Measurements from ENCODE around the gene MSI2.

MSI2 gene

DNA sequence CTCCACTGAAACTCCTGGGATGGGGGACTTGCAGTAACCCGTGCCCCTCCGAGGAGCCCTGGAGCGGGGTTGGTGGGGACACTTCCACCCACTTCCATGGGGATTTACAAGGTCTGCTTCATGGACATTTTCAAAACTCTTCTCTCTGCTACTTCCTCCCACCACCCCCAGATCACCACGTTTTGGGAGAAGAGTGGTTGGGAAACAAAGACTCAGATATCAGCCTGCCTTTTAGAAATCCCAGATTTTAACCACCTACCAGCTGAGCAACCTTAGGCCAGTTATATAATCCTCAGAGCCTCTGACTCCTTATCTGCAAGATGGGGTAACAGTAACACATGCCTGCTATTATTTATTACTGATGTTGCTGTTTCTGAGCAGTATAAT, 304.0 kb downstream of the MSI2 start (continued):
- TF ChIP-seq PATZ1 (CRISPR knock-in tag; IDR thresholded peaks at IDR 0.05; ENCODE audit: borderline replicate concordance): no peak

GRCh38 chr17:57561072-57561861, 304.9 kb downstream of the MSI2 start:
- TF ChIP-seq, protein P1, sequence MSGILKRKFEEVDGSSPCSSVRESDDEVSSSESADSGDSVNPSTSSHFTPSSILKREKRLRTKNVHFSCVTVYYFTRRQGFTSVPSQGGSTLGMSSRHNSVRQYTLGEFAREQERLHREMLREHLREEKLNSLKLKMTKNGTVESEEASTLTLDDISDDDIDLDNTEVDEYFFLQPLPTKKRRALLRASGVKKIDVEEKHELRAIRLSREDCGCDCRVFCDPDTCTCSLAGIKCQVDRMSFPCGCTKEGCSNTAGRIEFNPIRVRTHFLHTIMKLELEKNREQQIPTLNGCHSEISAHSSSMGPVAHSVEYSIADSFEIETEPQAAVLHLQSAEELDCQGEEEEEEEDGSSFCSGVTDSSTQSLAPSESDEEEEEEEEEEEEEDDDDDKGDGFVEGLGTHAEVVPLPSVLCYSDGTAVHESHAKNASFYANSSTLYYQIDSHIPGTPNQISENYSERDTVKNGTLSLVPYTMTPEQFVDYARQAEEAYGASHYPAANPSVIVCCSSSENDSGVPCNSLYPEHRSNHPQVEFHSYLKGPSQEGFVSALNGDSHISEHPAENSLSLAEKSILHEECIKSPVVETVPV (CRISPR knock-in tag; IDR thresholded peaks at IDR 0.05): no peak
- TF ChIP-seq TOX (CRISPR knock-in tag; IDR thresholded peaks at IDR 0.05; ENCODE audit: borderline replicate concordance) (no peak), TCF4 (CRISPR knock-in tag; IDR thresholded peaks at IDR 0.05; ENCODE audit: borderline replicate concordance) (no peak), ESRRG (CRISPR knock-in tag; IDR thresholded peaks at IDR 0.05) (no peak), CSDC2 (CRISPR knock-in tag; IDR thresholded peaks at IDR 0.05) (no peak), POU6F1 (CRISPR knock-in tag; IDR thresholded peaks at IDR 0.05; ENCODE audit: borderline replicate concordance, low read depth) (no peak), OSR1 (CRISPR knock-in tag; IDR thresholded peaks at IDR 0.05) (no peak), ISL1 (CRISPR knock-in tag; IDR thresholded peaks at IDR 0.05) (no peak), GLIS3 (CRISPR knock-in tag; IDR thresholded peaks at IDR 0.05) (no peak), TSHZ2 (CRISPR knock-in tag; IDR thresholded peaks at IDR 0.05) (no peak), ZNF8 (CRISPR knock-in tag; IDR thresholded peaks at IDR 0.05) (no peak), PPARA (CRISPR knock-in tag; IDR thresholded peaks at IDR 0.05; ENCODE audit: borderline replicate concordance) (no peak), ZFP30 (CRISPR knock-in tag; IDR thresholded peaks at IDR 0.05) (no peak)
- no peak for ATAC-seq

GRCh38 chr17:57562184-57562698, 305.9 kb downstream of the MSI2 start:
- TF ChIP-seq ZNF8 (CRISPR knock-in tag; IDR thresholded peaks at IDR 0.05) (no peak), CSDC2 (CRISPR knock-in tag; IDR thresholded peaks at IDR 0.05) (no peak), PATZ1 (CRISPR knock-in tag; IDR thresholded peaks at IDR 0.05; ENCODE audit: borderline replicate concordance) (no peak), ARNTL (CRISPR knock-in tag; IDR thresholded peaks at IDR 0.05; ENCODE audit: borderline replicate concordance, low read depth) (no peak), TCF4 (CRISPR knock-in tag; IDR thresholded peaks at IDR 0.05; ENCODE audit: borderline replicate concordance) (no peak), OSR1 (CRISPR knock-in tag; IDR thresholded peaks at IDR 0.05) (no peak), ZC3H10 (CRISPR knock-in tag; IDR thresholded peaks at IDR 0.05) (no peak), RARB (CRISPR knock-in tag; IDR thresholded peaks at IDR 0.05) (no peak), POU6F1 (CRISPR knock-in tag; IDR thresholded peaks at IDR 0.05; ENCODE audit: borderline replicate concordance, low read depth) (no peak)
- TF ChIP-seq, protein P2, sequence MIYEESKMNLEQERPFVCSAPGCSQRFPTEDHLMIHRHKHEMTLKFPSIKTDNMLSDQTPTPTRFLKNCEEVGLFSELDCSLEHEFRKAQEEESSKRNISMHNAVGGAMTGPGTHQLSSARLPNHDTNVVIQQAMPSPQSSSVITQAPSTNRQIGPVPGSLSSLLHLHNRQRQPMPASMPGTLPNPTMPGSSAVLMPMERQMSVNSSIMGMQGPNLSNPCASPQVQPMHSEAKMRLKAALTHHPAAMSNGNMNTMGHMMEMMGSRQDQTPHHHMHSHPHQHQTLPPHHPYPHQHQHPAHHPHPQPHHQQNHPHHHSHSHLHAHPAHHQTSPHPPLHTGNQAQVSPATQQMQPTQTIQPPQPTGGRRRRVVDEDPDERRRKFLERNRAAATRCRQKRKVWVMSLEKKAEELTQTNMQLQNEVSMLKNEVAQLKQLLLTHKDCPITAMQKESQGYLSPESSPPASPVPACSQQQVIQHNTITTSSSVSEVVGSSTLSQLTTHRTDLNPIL (CRISPR knock-in tag; IDR thresholded peaks at IDR 0.05; ENCODE audit: low read depth): no peak
- TF ChIP-seq, protein P1 (CRISPR knock-in tag; IDR thresholded peaks at IDR 0.05): no peak
- no peak for ATAC-seq
